Immature natural killer cell (primary cell): ENCODE measurements around the gene SLC35G3. TPM values are rescaled to one million over a fixed set of nuclear protein-coding genes. Genes with fewer than 3 reads are reported as not detected.
"Not testable (repeated sequence)": the region's sequence is repeated elsewhere in the genome, so short reads cannot be mapped to it uniquely, and the experiment has no call there.

Experiments used
- DNase-seq, 3 donors: peaks; one replicate each; pipeline ENCODE4 v3.0.0; 2022; ENCODE audit warnings: mixed read lengths in 1 of 3
- H3K27ac Mint-ChIP-seq, 6 donors: one replicate each; pipeline ENCODE4 v1.8.0; 2020; ENCODE audit warnings: mixed read lengths in 6 of 6, mild to moderate bottlenecking in 5 of 6, inconsistent platforms in 4 of 6, moderate library complexity in 3 of 6
- H3K27me3 Mint-ChIP-seq, 3 donors: one replicate each; pipeline ENCODE4 v1.8.0; 2020 to 2021; ENCODE audit warnings: low read depth in 3 of 3, mild to moderate bottlenecking in 3 of 3, mixed read lengths in 3 of 3, moderate library complexity in 3 of 3, inconsistent platforms in 1 of 3
- H3K36me3 Mint-ChIP-seq, 3 donors: one replicate each; pipeline ENCODE4 v1.8.0; 2020; ENCODE audit warnings: mixed read lengths in 3 of 3, inconsistent platforms in 2 of 3, mild to moderate bottlenecking in 2 of 3
- H3K4me1 Mint-ChIP-seq, 2 donors: one replicate each; pipeline ENCODE4 v1.8.0; 2020; ENCODE audit warnings: inconsistent platforms in 2 of 2, mild to moderate bottlenecking in 2 of 2, mixed read lengths in 2 of 2, moderate library complexity in 1 of 2
- H3K4me3 Mint-ChIP-seq, 5 donors: one replicate each; pipeline ENCODE4 v1.8.0; 2020; ENCODE audit warnings: mild to moderate bottlenecking in 5 of 5, mixed read lengths in 5 of 5, inconsistent platforms in 3 of 5, moderate library complexity in 3 of 5
- H3K9me3 Mint-ChIP-seq, 6 donors: one replicate each; pipeline ENCODE4 v1.8.0; 2020; ENCODE audit warnings: mild to moderate bottlenecking in 6 of 6, mixed read lengths in 6 of 6, inconsistent platforms in 4 of 6, moderate library complexity in 3 of 6
- polyA plus RNA-seq, 3 donors: library from polyadenylated mRNA; unstranded; fragments of 300-500 nt; fragmentation: Illumina TruSeq; gene quantifications; one replicate each; pipeline ENCODE4 v1.2.3, GENCODE V29; 2021

Gene SLC35G3
- polyA plus RNA-seq, 3 donors from 2014 or later = not detected

GRCh38 chr17:35191001-35191695 is 3.0 kb downstream of the SLC35G3 start:
- no peak overlapping the region for H3K4me3 Mint-ChIP-seq
- DNase-seq = no peak

DNA sequence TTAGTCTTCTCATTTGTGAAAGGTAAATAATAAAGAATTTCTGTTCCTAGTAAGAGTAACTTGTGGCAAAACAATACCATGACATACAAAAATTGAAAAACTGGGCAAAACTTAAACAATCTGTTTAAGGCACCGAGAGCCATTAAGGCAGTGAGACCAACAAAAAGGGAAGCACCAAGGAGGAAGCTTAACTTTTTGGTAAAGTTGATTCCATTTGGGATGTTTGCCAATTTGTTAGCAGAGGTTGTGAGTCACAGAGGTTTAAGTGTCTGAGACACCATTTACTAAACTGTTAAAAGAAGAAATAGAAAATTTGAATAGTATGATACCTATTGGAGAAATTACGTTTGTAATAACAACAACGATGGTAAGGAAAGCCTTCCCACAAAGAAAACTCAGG is 4.9 kb downstream of the SLC35G3 start:
- Mint-ChIP-seq H3K27me3 (peaks cover 0 to 2% (median 0%) of the 10 kb centered on the region in 3 donors), H3K27ac (no peak overlapping the region), H3K9me3 (no peaks in the 10 kb centered on the region)

More at GRCh38 chr17:35191001-35191695, 3.0 kb downstream of the SLC35G3 start:
- Mint-ChIP-seq H3K4me1 (peaks cover 10 to 24% of the 10 kb centered on the region in 2 donors), H3K36me3 (no peaks in the 10 kb centered on the region), H3K27ac (no peak overlapping the region), H3K9me3 (no peaks in the 10 kb centered on the region), H3K27me3 (peaks cover 0 to 5% (median 0%) of the 10 kb centered on the region in 3 donors)

DNA sequence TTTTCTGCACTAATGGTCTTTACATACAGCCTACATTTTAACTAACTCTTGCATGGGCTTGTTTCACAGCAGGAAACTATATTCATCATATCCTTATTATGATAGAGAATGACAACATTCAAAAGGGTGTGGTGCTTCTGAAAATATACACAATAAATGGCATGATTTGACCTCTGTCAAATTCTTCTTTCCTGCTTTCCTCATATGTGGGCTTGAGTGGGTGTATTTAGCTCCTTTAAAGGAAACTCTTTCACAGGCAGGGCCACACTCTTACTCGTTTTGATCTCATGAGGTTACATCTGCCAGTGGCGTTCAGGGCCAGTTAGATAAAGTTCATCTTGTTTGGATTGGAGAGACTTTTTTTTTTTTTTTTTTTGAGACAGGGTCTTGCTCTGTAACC is 6.1 kb downstream of the SLC35G3 start:
- no peak overlapping the region for H3K4me3 Mint-ChIP-seq
- no peak for DNase-seq
- peaks cover 33 to 45% of the 10 kb centered on the region in 2 donors for H3K4me1 Mint-ChIP-seq
- no peaks in the 10 kb centered on the region for H3K9me3 Mint-ChIP-seq
- H3K27ac Mint-ChIP-seq = peak overlapping the region in 3 of 6 donors; percentile 12 to 17 (median 15)
- peaks cover 0 to under 1% (median 0%) of the 10 kb centered on the region in 3 donors for H3K27me3 Mint-ChIP-seq
- H3K36me3 Mint-ChIP-seq = peaks cover 0 to 7% (median 0%) of the 10 kb centered on the region in 3 donors

More for the DNA sequence above, 4.9 kb downstream of the SLC35G3 start:
- DNase-seq = no peak
- no peak overlapping the region for H3K4me3 Mint-ChIP-seq
- H3K36me3 Mint-ChIP-seq = peaks cover 0 to 7% (median 0%) of the 10 kb centered on the region in 3 donors
- H3K4me1 Mint-ChIP-seq = peaks cover 26 to 39% of the 10 kb centered on the region in 2 donors

DNA sequence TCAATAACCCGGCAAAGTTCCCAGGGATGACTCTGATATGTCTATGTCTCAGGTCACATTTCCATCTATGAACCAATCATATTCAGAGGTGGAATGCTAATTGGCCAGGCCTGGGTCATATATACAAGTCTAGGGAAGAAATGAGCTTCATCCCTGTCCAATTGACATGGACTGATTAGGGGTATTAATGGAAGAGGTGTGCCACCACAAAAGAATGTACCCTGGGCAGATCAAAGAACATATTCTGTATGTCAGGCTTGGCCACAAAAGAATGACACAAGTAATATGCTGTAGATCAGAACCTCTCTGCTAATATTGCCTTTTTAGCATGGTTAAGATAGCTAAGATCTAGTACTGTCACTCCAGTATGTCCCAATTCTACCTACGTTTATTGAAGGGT is 6.7 kb downstream of the SLC35G3 start:
- no peaks in the 10 kb centered on the region for H3K27me3 Mint-ChIP-seq
- peak overlapping the region in 1 of 6 donors; percentile 14 for H3K27ac Mint-ChIP-seq
- H3K9me3 Mint-ChIP-seq = no peaks in the 10 kb centered on the region
- peaks cover 34 to 45% of the 10 kb centered on the region in 2 donors for H3K4me1 Mint-ChIP-seq
- no peak overlapping the region for H3K4me3 Mint-ChIP-seq
- DNase-seq = no peak
- H3K36me3 Mint-ChIP-seq = peaks cover 0 to 7% (median 0%) of the 10 kb centered on the region in 3 donors

DNA sequence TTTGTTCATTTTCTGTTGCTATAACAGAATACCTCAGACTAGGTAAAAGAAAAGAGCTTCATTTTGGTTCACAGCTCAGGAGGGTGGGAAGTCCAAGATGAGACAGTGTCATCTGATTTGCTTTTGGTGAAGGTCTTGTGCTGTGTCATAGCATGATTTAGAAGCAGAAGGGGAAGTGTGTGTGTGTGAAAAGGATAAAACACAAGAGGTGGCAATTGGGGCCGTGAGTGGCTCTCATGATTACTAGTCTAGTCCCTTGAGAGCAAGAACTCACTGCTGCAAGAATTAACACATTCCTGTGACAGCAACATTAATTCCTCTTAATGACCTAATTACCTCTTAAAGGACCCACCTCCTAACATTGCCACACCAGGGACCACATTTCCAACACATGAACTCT is 8.3 kb downstream of the SLC35G3 start:
- peak overlapping the region in 4 of 6 donors; percentile 33 to 72 (median 44) for H3K27ac Mint-ChIP-seq
- no peaks in the 10 kb centered on the region for H3K27me3 Mint-ChIP-seq
- H3K36me3 Mint-ChIP-seq = peaks cover 0 to 7% (median 0%) of the 10 kb centered on the region in 3 donors
- DNase-seq = no peak
- H3K9me3 Mint-ChIP-seq = no peaks in the 10 kb centered on the region
- no peak overlapping the region for H3K4me3 Mint-ChIP-seq
- H3K4me1 Mint-ChIP-seq = peaks cover 34 to 45% of the 10 kb centered on the region in 2 donors

- H3K36me3 Mint-ChIP-seq = peaks cover 0 to 7% (median 0%) of the 10 kb centered on the region in 3 donors
- no peaks in the 10 kb centered on the region for H3K9me3 Mint-ChIP-seq
- H3K27ac Mint-ChIP-seq = peak overlapping the region in 5 of 6 donors; percentile 4 to 58 (median 42)
- H3K4me1 Mint-ChIP-seq = peaks cover 38 to 58% of the 10 kb centered on the region in 2 donors
- peak overlapping the region in 4 of 5 donors; percentile 2 to 55 (median 22) for H3K4me3 Mint-ChIP-seq
- DNase-seq = peak; percentile 32 to 65 (median 39)
- H3K27me3 Mint-ChIP-seq = no peaks in the 10 kb centered on the region
Observed at GRCh38 chr17:35184274-35184673, 9.9 kb downstream of the SLC35G3 start.

GRCh38 chr17:35183332-35183731 is 10.9 kb downstream of the SLC35G3 start:
- peak overlapping the region in 1 of 6 donors; percentile 58 for H3K27ac Mint-ChIP-seq
- peaks cover 42 to 62% of the 10 kb centered on the region in 2 donors for H3K4me1 Mint-ChIP-seq
- no peak overlapping the region for H3K4me3 Mint-ChIP-seq
- no peaks in the 10 kb centered on the region for H3K27me3 Mint-ChIP-seq
- peaks cover 0 to 7% (median 0%) of the 10 kb centered on the region in 3 donors for H3K36me3 Mint-ChIP-seq
- no peak for DNase-seq
- H3K9me3 Mint-ChIP-seq = no peaks in the 10 kb centered on the region

GRCh38 chr17:35179379-35179778 is 14.8 kb downstream of the SLC35G3 start:
- peak overlapping the region in 2 of 6 donors; percentile 30 to 75 for H3K27ac Mint-ChIP-seq
- H3K4me1 Mint-ChIP-seq = peaks cover 46 to 66% of the 10 kb centered on the region in 2 donors

DNA sequence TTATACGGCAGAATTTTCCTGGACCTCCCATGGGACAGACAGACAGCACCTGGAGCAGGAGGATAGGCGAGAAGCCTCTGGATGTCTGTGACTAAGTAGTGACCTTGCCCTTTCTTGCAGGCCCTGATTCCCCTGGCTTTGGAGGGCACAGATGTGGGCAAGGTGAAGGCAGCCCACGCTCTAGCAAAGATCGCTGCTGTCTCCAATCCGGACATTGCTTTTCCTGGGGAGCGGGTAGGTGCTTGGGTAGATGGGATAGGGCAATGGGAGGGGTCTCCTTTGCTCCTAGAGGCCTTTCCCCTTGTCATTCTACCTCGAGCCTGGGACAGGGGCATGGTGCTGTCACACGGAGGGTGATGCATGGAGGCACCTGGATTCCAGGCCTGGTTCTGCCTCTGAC is 17.3 kb downstream of the SLC35G3 start:
- Mint-ChIP-seq H3K4me3 (peak overlapping the region in 2 of 5 donors; percentile 62 to 73), H3K4me1 (peaks cover 44 to 67% of the 10 kb centered on the region in 2 donors), H3K27ac (peak overlapping the region; percentile 85 to 95 (median 94)), H3K36me3 (peaks cover 0 to 6% (median 0%) of the 10 kb centered on the region in 3 donors), H3K9me3 (peaks cover 0 to 2% (median 0%) of the 10 kb centered on the region in 6 donors), H3K27me3 (peaks cover 10 to 16% (median 11%) of the 10 kb centered on the region in 3 donors)
- DNase-seq = no peak

More at GRCh38 chr17:35179379-35179778, 14.8 kb downstream of the SLC35G3 start:
- H3K4me3 Mint-ChIP-seq, H3K36me3 Mint-ChIP-seq, DNase-seq, H3K9me3 Mint-ChIP-seq: not testable (repeated sequence)
- H3K27me3 Mint-ChIP-seq = peaks cover 10 to 14% (median 11%) of the 10 kb centered on the region in 3 donors

DNA sequence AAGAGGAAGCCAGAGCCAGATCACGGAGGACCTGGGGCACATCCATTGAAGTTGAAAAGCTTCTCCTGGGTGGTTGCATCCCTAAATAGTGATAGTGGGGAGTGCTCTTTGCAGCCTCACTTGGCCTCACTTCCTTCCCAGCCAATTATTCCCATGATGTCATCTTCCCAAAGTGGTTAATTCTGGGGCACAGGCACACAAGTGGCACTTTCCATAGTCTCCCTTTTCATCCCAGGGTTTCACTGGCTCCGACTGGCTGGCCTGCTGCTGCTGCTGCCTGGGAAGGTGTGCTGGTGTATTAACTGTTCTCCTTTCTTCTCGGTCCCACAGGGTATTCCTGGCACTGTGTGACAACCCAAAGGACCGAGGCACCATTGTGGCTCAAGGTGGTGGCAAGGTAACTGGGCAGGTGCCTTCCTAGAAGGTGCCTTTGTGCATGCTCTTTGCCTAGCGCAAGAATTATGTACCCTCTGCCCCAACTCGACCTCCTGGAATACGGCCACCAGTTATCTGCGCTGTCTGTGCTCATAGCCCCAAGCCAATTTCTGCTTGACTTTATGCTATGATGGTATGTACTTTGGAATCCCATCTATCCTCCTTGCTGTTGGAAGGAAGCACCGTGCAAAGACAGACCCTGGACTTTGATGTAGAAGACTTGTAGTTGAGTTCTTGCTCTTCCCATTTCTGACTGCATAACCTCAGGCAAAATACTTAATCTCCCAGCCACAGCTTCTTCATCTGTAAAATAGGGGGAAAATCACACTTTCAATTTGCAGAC is 18.4 kb downstream of the SLC35G3 start:
- Mint-ChIP-seq H3K27ac (peak overlapping the region; percentile 59 to 95 (median 94)), H3K4me1 (peaks cover 52 to 76% of the 10 kb centered on the region in 2 donors), H3K9me3 (peaks cover 0 to 2% (median 0%) of the 10 kb centered on the region in 6 donors), H3K36me3 (peaks cover 0 to 6% (median 0%) of the 10 kb centered on the region in 3 donors), H3K4me3 (peak overlapping the region in 1 of 5 donors; percentile 29), H3K27me3 (peaks cover 10 to 16% (median 11%) of the 10 kb centered on the region in 3 donors)
- DNase-seq = no peak

GRCh38 chr17:35174835-35175334 is 19.3 kb downstream of the SLC35G3 start:
- no peak for DNase-seq
- peaks cover 10 to 16% (median 11%) of the 10 kb centered on the region in 3 donors for H3K27me3 Mint-ChIP-seq
- peak overlapping the region; percentile 20 to 95 (median 48) for H3K27ac Mint-ChIP-seq
- H3K4me3 Mint-ChIP-seq = no peak overlapping the region
- peaks cover 0 to 6% (median 0%) of the 10 kb centered on the region in 3 donors for H3K36me3 Mint-ChIP-seq
- H3K9me3 Mint-ChIP-seq = peaks cover 0 to 2% (median 0%) of the 10 kb centered on the region in 6 donors
- peaks cover 50 to 69% of the 10 kb centered on the region in 2 donors for H3K4me1 Mint-ChIP-seq

DNA sequence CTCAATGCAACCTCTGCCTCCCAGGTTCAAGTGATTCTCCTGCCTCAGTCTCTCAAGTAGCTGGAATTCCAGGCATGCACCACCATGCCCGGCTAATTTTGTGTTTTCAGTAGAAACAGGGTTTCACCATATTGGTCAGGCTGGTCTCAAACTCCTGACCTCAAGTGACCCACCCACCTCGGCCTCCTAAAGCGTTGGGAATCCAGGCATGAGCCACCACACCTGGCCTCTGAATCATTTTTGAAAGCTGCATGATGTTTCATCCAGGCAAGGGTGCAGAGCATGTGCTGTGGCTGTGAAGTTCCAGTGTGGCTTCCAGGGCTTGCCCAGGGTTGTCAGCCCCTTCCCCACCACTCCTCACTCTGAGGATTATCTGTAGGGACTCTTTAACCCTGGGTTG is 21.9 kb downstream of the SLC35G3 start:
- DNase-seq, H3K36me3 Mint-ChIP-seq, H3K9me3 Mint-ChIP-seq, H3K27me3 Mint-ChIP-seq: not testable (repeated sequence)
- Mint-ChIP-seq H3K4me3 (peak overlapping the region in 1 of 5 donors; percentile 24), H3K27ac (peak overlapping the region in 3 of 6 donors; percentile 48 to 80 (median 55)), H3K4me1 (peaks cover 32 to 44% of the 10 kb centered on the region in 2 donors)

DNA sequence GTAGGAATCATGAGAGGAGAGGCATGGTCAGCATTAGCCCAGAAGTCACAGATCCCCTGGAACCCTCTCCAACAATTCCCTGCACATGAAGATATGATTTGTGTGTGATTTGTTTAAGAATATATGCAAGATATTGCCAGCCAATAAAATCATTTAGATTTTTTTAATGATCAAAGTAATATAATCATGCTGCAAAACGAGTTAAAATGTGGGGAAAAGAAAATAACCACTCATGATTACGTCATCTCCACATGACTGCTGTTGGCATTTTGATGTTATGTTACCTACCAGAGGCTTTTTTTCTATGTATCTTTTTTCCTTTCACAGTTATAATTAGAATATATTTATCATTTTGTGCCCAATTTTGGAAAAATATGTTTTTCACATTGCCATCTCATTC is 22.4 kb downstream of the SLC35G3 start:
- Mint-ChIP-seq H3K4me1 (peaks cover 27 to 39% of the 10 kb centered on the region in 2 donors), H3K4me3 (peak overlapping the region; percentile 24 to 64 (median 50))
- DNase-seq = peak in 1 of 3 donors; percentile 33

More for the DNA sequence above, 22.4 kb downstream of the SLC35G3 start:
- H3K27ac Mint-ChIP-seq = peak overlapping the region; percentile 61 to 85 (median 70)
- H3K9me3 Mint-ChIP-seq = no peaks in the 10 kb centered on the region
- peaks cover 0 to 2% (median 0%) of the 10 kb centered on the region in 3 donors for H3K27me3 Mint-ChIP-seq
- no peaks in the 10 kb centered on the region for H3K36me3 Mint-ChIP-seq
